Motor neuron (in vitro differentiated cells): Measurements from ENCODE around the gene TEX55. TPM values are rescaled to one million over a fixed set of nuclear protein-coding genes. Genes with fewer than 3 reads are reported as not detected.

ENCODE experiments used
- ATAC-seq, 8 experiments: fragments of 200-7000 bp; cut with Tn5 transposase; replicated peaks in 6 of 8; 2 replicates each; pipeline ENCODE4 v1.8.0; 2021; ENCODE audit warnings: mild to moderate bottlenecking in 8 of 8, moderate library complexity in 8 of 8
- H3K27ac ChIP-seq, 2 donors: fragments of 250-450 bp; sonication (Bioruptor Pico); 2 replicates each; pipeline ENCODE4 v1.9.0; 2021; ENCODE audit warnings: antibody characterized with exemption in 2 of 2, mild to moderate bottlenecking in 2 of 2, moderate library complexity in 1 of 2
- H3K4me1 ChIP-seq, 2 donors: fragments of 250-450 bp; sonication (Bioruptor Pico); replicated peaks in 1 of 2; 2 replicates each; pipeline ENCODE4 v1.6.1; 2021; ENCODE audit warnings: antibody characterized with exemption in 2 of 2, mild to moderate bottlenecking in 2 of 2, moderate library complexity in 1 of 2
- H3K4me3 ChIP-seq, 5 donors: fragments of 250-450 bp; sonication (Bioruptor Pico); 2 replicates each; pipeline ENCODE4 v1.9.0; 2021; ENCODE audit warnings: antibody characterized with exemption in 5 of 5, mild to moderate bottlenecking in 5 of 5, moderate library complexity in 4 of 5
- WGBS, 10 experiments: fragments of 450-650 bp; shearing (Covaris generic); methylation state at CpG; one replicate each; pipeline ENCODE4 v1.0.0; 2022; 5-methylcytosine and 5-hydroxymethylcytosine counted together
- in situ Hi-C, 9 experiments: fragments of 400-800 bp; cut with MboI; loops; one replicate each; pipeline ENCODE4 v1.15.0; 2021; ENCODE audit warnings: low sequenced_read_pairs in 9 of 9, low pct_unique_long_range_greater_than_20kb in 2 of 9; ENCODE audit not compliant: unreplicated experiment in 9 of 9
- total RNA-seq, 8 experiments: library from RNA; unstranded; fragments of 300-600 nt; gene quantifications; 2 replicates each; pipeline versions ENCODE4 v1.2.3 to v1.2.4, GENCODE V29; 2022

Gene TEX55
- total RNA-seq, 8 experiments from 2014 or later = 0.20 to 0.66 (median 0.46) TPM; not detected in 3

- Histone ChIP-seq H3K27ac (no peak overlapping the region), H3K4me3 (no peak overlapping the region), H3K4me1 (no peaks in the 10 kb centered on the region)
- in situ Hi-C loops = no loop called here
- no peak for ATAC-seq
- 20 to 88% (median 74%) methylated on average over 1 to 3 of the region's 3 CpGs; no CpG with 5 or more reads in 5 of the 10 experiments for WGBS, 10 experiments
Observed at GRCh38 chr3:119170821-119171220, 24.9 kb downstream of the TEX55 start.

GRCh38 chr3:119173325-119173724 is 27.4 kb downstream of the TEX55 start, which contains the start of gene UPK1B:
TSS of gene UPK1B (plus strand) at chr3:119173598. CDS start at chr3:119186742, 13,144 bp downstream.
- in situ Hi-C loops = no loop called here
- 17 to 59% (median 40%) methylated on average over 3 to 8 of the region's 13 CpGs; no CpG with 5 or more reads in 4 of the 10 experiments for WGBS, 10 experiments
- Histone ChIP-seq H3K4me3 (no peak within 1 kb of the TSS), H3K4me1 (no peaks in the 10 kb centered on the region), H3K27ac (no peak within 1 kb of the TSS)
- no peak for ATAC-seq

- Histone ChIP-seq H3K4me3 (no peak overlapping the region), H3K4me1 (no peaks in the 10 kb centered on the region), H3K27ac (no peak overlapping the region)
- 11 to 92% (median 63%) methylated on average over 3 to 10 of the region's 10 CpGs; no CpG with 5 or more reads in 1 of the 10 experiments for WGBS, 10 experiments
- ATAC-seq = peak in 3 of 8 experiments; percentile 20 to 91 (median 89)
- in situ Hi-C loops = no loop called here
Observed at GRCh38 chr3:119175872-119176756, 30.1 kb downstream of the TEX55 start.

GRCh38 chr3:119176778-119177177 is 30.8 kb downstream of the TEX55 start:
- WGBS, 10 experiments = 49 to 87% (median 66%) methylated on average over 2 to 4 of the region's 4 CpGs; no CpG with 5 or more reads in 1 of the 10 experiments
- no peak for ATAC-seq
- Histone ChIP-seq H3K27ac (no peak overlapping the region), H3K4me1 (no peaks in the 10 kb centered on the region), H3K4me3 (no peak overlapping the region)
- in situ Hi-C loops = no loop called here

GRCh38 chr3:119177321-119177720 is 31.4 kb downstream of the TEX55 start:
- H3K27ac ChIP-seq = no peak overlapping the region
- in situ Hi-C loops = no loop called here
- H3K4me3 ChIP-seq = no peak overlapping the region
- no peak for ATAC-seq
- H3K4me1 ChIP-seq = no peaks in the 10 kb centered on the region
- WGBS, 10 experiments = 46 to 100% (median 87%) methylated on average over 2 to 4 of the region's 4 CpGs

GRCh38 chr3:119181765-119182164 is 35.8 kb downstream of the TEX55 start:
- ATAC-seq = peak in 2 of 8 experiments; percentile 71 to 99
- WGBS, 10 experiments = 57 to 70% (median 60%) methylated on average over 1 to 2 of the region's 3 CpGs; no CpG with 5 or more reads in 5 of the 10 experiments
- Histone ChIP-seq H3K27ac (no peak overlapping the region), H3K4me1 (no peaks in the 10 kb centered on the region), H3K4me3 (no peak overlapping the region)
- in situ Hi-C loops = no loop called here

- in situ Hi-C loops = no loop called here
- 64 to 79% (median 70%) methylated on average over 1 to 8 of the region's 9 CpGs; no CpG with 5 or more reads in 2 of the 10 experiments for WGBS, 10 experiments
- ATAC-seq = no peak
- H3K4me3 ChIP-seq = no peak overlapping the region
- H3K27ac ChIP-seq = no peak overlapping the region
- H3K4me1 ChIP-seq = no peaks in the 10 kb centered on the region
Observed at GRCh38 chr3:119184111-119184510, 38.1 kb downstream of the TEX55 start.

GRCh38 chr3:119184796-119185570 is 39.0 kb downstream of the TEX55 start:
- Histone ChIP-seq H3K4me3 (no peak overlapping the region), H3K27ac (no peak overlapping the region), H3K4me1 (no peaks in the 10 kb centered on the region)
- 40 to 98% (median 82%) methylated on average over 2 to 7 of the region's 7 CpGs; no CpG with 5 or more reads in 1 of the 10 experiments for WGBS, 10 experiments
- no peak for ATAC-seq
- in situ Hi-C loops = no loop called here

- in situ Hi-C loops = no loop called here
- no peak for ATAC-seq
- H3K4me1 ChIP-seq = no peaks in the 10 kb centered on the region
Observed at GRCh38 chr3:119187266-119187665, 41.3 kb downstream of the TEX55 start.

GRCh38 chr3:119191800-119192199 is 45.8 kb downstream of the TEX55 start:
- WGBS, 10 experiments = 55 to 88% (median 75%) methylated on average over 1 of the region's 1 CpG; no CpG with 5 or more reads in 1 of the 10 experiments
- no peak for ATAC-seq
- no peak overlapping the region for H3K4me3 ChIP-seq
- no peaks in the 10 kb centered on the region for H3K4me1 ChIP-seq
- H3K27ac ChIP-seq = no peak overlapping the region
- in situ Hi-C loops = no loop called here

More at GRCh38 chr3:119187266-119187665, 41.3 kb downstream of the TEX55 start:
- no peak overlapping the region for H3K4me3 ChIP-seq
- H3K27ac ChIP-seq = no peak overlapping the region

- no peaks in the 10 kb centered on the region for H3K4me1 ChIP-seq
- 39 to 100% (median 79%) methylated on average over 1 to 7 of the region's 7 CpGs; no CpG with 5 or more reads in 2 of the 10 experiments for WGBS, 10 experiments
- H3K4me3 ChIP-seq = no peak overlapping the region
- ATAC-seq = peak in 2 of 8 experiments; percentile 32 to 42
- in situ Hi-C loops = no loop called here
- H3K27ac ChIP-seq = no peak overlapping the region
Observed at GRCh38 chr3:119194237-119195150, 48.5 kb downstream of the TEX55 start.

- Histone ChIP-seq H3K4me1 (no peaks in the 10 kb centered on the region), H3K4me3 (no peak overlapping the region), H3K27ac (no peak overlapping the region)
- WGBS, 10 experiments = 0 to 100% (median 67%) methylated on average over 1 of the region's 1 CpG; no CpG with 5 or more reads in 2 of the 10 experiments
- in situ Hi-C loops = no loop called here
- no peak for ATAC-seq
Observed at GRCh38 chr3:119195151-119195476, 49.1 kb downstream of the TEX55 start.
